ENCODE measurements around the gene GPI.

DNA sequence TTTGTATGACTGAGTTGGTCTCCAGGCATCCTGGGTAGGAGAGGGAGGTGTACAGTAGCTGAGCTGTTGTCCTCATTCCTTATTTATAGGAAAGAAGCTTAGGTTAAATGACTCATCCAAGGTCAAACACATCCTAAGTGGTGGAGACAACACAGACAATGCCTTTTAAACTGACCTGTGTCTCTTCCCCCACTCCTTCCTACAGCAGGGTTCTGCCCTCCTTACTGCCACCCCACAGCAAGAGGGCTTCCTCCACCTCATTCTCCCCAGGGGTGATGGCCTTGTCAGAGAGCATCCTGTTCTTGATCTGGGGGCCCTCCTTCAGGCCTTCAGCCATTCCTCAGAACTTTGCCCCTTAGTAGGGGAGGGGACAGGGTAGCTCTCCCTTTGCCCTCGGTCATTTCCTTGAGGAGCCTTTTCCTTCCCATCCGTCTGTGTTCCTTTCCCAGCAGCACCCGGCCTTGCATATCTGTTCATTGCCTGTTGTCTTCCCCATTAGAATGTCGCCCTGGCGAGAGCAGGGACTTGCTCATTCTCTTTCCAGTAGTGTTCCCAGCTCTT lies 48.2 kb upstream of the GPI start:
- TF ChIP-seq EZH2 (IDR thresholded peaks at IDR 0.05; ENCODE audit: insufficient read depth, poor library complexity, severe bottlenecking) = no peak
- no peak for TF ChIP-seq EZH2phosphoT487 (IDR thresholded peaks at IDR 0.05; ENCODE audit: insufficient read depth, low read depth)

Measured in GM23248 (cell line).